GM19023 (cell line): ENCODE measurements around the gene ANKRD9.
A peak's percentile ranks its signal among the peaks of the same experiment; 100 is the strongest.
"Not testable (repeated sequence)": the region's sequence is repeated elsewhere in the genome, so short reads cannot be mapped to it uniquely, and the experiment has no call there.

Source experiments
- ATAC-seq: cut with Tn5 transposase; IDR thresholded peaks from one replicate; pipeline ENCODE4 v1.9.1; 2021; ENCODE audit warnings: mild to moderate bottlenecking, moderate library complexity; ENCODE audit not compliant: unreplicated experiment

The ANKRD9 gene, protein sequence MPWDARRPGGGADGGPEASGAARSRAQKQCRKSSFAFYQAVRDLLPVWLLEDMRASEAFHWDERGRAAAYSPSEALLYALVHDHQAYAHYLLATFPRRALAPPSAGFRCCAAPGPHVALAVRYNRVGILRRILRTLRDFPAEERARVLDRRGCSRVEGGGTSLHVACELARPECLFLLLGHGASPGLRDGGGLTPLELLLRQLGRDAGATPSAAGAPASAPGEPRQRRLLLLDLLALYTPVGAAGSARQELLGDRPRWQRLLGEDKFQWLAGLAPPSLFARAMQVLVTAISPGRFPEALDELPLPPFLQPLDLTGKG

DNA sequence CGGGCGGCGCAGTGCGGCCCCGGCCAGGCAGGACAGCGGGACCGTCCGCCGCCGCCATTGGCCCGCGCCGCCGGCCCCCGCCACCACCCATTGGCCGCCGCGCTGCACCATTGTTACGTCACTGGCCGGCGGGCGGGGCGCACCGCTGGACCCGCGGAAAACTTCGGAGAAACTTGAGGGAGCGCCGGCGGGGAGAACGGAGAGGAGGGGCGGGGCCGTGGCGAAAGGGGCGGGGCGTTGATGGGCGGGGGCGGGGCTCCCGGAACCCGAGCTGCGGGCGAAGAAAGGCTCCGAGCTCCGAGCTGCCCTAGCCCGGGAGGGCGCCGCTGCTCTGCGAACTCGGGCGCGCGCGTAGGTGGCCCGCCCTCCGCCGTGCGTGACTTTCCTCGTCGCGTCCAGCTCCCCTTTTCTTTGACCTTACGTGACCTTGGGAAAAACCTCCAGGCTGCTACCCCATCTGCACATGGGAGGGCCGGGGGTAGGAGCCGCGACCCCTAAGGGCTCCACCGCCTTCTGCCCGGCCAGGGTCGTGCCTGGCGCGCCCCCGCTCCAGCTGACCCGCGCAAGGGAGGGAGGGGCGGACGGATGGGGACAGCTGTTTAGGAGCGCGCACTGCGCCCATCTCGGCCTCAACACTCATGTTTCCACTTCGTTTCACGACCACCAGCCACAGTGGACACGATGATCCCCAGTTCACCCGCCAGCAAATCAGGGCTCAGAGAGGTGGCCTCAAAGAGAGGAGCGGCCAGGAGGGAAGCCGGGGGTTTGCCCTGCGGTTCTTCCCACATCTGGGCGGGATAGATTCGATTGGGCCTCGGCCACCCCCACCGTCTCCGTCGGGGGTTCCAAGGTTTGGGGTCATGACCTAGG, at the start of gene ANKRD9:
TSS of gene ANKRD9 (minus strand) at position 31 of the 870 bp plus-strand sequence. CDS start 1,887 bp downstream, outside the sequence.
- peak; percentile 77 for ATAC-seq

DNA sequence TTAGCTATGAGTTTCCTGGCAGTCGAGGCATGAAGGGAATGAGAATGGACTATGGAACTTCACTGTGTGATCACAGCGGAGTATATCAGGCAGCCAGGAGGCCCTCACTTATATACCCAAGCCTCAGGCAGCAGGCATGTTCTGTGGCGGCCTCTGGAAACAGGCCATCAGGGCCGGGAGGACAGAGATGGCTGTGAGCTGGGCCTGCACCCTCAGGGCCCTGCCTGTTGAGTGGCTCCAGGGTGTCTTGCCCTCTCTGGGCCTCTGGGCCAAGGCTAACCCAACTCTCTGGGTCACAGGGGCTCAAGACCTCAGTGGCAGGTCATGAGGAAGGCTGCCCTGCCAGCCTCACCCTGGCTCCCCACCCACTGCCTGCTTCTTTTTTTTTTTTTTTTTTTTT, 49.0 kb upstream of the ANKRD9 start:
- no peak for ATAC-seq

DNA sequence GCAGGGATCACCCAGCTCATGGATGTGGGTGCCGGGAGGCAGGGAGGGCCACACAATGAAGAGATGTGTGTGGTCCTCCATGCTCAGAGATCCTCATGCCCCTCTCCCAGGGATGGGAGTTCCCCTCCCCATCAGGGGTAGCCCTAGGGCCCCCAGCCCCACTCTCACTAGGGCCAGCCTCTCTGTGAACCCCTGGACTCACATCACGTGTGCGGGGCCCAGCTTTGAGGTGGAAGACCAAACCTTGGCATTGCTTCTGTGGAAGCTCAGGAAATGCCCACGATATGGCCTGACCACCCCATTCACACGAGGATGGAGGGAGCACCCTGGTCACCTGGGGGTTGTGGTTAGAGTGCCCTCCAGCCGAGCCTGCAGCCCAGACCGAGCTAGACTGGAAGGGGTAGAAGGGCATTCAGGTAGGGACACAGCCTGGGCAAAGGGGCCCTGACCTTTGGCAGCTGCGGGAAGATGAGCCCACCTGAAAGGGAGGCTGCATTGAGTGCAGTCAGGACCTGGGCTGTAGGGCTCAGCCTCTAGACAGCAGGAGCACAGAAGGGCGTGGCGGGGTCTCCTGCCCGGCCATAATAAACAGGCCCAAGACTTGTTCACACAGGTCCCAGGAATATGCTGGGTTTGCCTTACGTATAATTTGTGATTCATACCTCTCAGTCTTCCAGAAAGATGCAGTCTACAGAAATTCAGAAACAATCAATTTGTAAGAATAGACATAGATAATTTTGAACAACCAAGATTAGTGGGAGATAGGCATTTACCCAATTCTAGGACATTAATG, 48.1 kb upstream of the ANKRD9 start:
- no peak for ATAC-seq

DNA sequence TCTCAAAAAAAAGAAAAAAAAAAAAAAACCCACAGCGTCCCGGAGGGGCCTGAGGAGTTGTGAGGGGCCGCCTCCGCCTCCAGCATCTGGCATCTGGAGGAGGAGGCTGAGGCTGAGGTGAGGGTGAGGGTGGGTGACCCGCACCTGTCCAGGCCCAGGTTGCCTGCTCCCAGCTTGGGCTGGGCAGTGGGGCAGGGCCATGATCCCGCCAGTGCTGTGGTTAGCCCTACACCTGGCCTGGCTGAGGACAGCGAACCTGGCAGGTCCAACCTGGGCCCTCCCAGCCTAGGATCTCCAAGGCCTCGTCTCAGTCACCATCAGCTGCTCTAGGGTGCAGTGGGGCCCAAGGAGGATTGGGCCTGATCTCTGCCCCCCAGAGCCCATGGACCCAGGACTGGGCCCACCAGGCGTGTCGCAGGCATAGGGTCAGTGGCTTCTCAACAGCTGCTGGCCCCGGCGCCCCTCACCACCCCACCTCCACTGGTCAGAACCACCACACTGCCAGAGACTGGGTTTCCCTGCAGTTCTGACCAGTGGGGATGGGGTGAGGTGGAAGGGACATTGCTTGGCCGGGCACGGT, 46.6 kb upstream of the ANKRD9 start:
- no peak for ATAC-seq

DNA sequence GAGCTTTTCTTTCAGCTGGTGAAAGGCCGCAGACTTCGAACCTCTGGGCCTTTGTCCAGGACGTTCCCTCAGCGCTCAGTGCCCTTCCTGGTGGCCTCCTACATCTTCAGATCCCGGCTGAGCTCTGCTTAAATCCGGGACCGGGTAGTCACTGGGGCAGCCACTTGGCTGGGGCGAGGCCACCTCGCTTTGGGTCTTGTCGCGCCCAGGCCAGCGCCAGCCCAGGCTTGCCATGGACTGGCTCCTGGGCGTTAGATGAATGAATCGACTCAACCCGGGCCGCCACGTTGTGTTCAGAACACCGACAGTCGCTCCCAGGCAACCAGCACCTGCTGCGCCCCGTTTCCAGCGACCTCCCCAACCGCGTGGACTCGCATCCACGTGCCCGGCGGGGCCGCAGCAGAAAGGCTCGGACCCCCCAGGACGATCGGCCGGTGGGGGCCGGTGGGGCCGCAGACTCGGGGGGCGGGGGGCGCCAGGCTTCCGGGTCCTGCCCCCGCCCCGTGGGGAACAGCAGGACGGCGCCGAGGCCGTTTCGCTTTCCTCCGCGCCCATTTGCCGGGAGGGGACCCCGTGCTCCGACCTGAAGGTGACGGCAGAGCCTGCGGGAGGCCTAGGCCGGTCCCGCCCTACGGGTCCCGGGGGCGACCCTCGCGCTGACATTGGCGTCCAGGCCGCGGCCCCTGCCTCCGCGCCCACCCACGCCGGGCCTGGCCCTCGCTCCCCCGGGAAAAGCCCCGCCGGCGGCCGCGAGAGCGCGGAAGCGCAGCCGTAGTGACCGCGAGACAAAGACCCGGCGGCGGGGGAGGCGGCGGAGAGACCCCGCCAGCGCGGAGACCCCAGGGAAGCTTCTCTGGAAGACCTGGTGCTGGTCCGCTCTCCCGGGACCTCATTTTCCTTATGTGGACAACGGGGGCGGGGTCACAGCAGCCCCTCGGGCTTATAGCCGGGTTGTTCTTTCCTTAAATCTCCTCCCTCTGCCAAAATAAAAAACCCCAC, 45.5 kb upstream of the ANKRD9 start:
- ATAC-seq, result no peak

DNA sequence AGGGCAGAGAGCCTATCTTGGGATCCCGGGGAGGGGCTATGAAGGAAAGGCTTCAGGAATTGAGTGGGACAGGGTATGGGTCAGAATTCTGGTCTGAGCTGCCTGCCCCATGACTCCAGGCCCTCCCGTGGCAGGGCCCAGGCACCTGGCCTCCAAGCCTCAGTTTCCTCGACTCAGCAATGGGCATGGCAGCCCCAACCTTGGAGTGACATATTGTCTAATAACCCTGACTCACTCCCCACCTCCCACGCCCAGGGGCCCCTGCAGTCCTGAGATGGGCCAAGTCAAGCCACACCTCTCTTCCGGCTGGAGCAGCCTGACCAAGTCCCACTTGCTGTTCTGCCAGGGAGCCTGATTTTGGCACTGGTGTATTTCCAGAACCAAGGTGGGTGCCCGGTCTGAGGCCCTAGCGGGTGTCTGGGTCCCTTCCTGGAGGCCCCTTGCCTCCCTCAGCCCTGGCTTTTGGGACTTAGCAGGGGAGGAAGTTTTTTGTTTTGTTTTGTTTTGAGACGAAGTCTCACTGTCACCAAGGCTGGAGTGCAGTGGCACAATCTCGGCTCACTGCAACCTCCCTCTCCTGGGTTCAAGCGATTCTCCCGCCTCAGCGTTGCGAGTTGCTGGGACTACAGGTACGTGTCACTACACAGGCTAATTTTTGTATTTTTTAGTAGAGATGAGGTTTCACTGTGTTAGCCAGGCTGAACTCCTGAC, 42.6 kb upstream of the ANKRD9 start:
- ATAC-seq, result no peak

DNA sequence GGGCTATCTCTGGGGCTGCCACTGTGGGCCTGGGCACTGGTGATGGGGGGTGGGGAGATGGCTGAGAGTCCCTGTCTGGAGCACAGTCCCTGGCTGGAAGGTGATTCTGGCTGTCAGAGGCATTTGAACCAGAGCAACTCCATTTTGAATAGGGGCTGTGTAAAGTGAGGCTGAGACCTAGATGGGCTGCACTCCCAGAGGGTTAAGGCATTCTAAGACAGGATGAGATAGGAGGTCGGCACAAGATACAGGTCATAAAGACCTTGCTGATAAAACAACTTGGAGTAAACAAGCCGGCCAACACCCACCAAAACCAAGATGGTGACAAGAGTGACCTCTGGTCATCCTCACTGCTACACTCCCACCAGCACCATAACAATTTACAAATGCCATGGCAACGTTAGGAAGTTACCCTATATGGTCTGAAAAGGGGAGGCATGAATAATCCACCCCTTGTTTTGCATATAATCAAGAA, 41.4 kb upstream of the ANKRD9 start:
- not testable (repeated sequence) for ATAC-seq

DNA sequence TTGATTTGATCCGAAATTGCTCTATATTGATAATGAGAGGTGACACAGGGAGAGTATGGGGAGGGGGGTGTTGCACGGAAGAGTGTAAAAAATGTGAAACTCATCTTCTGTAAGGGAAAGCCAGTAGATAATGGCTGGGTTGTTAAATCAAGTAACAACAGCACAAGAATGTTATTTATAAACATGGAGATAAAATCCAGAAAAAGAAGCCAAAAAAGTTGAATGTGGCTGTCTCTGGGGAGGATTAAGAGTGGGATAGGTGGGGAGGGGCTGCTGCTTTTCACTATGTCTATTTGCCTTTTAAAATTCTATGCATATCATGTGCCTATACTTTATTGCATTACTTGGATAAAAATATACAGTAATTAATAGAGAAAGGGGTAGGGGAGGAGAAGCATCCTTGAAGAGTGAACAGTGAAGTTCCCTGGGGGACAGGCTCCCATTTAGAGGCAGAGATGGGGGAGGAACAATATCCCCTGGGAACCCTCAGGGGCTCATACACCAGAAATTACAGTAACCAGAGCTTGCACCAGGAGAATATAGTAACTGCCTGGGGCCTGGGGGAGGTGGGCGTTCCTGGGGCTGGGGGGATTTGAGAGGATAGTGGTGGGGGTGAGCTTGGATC, 39.2 kb upstream of the ANKRD9 start:
- no peak for ATAC-seq

DNA sequence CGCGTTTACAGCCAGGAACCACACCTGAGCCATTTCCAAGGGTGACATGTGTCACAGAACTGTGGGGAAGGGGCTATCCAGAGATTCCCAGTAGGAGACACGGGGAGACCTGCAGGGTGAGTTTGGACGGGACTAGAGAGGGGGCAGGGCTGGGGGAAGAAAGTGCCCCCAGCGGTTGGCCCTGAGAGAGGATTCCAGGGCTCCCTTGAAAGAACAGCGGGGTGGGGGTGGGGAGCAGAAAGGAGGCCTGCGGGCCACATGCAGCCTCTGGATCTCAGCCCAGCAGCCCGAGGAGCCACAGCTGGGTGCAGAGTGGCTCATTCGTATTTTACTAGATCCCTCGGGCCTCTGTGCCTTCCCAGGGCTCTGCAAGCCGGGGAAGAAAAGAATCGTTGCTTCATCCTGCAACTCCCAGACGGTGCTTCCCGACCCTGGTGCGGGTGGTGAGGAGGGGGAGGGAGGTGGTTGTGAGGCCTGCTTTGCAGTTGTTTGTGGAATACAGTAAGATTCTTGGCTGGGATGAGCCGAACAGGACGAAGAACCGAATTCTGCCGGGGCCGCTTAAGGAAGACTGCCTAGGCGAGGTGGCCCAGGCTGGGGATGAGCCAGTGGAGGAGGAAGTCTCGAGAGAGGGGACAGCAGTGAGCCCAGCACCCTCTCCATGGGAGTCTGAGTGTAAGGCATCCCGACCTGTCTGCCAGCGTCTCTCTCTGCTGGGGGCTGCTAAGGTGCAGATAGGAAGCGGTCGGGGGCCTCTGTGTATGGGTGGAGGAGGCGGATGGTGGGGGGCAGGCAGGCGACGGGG, 36.1 kb upstream of the ANKRD9 start:
- ATAC-seq, result no peak

DNA sequence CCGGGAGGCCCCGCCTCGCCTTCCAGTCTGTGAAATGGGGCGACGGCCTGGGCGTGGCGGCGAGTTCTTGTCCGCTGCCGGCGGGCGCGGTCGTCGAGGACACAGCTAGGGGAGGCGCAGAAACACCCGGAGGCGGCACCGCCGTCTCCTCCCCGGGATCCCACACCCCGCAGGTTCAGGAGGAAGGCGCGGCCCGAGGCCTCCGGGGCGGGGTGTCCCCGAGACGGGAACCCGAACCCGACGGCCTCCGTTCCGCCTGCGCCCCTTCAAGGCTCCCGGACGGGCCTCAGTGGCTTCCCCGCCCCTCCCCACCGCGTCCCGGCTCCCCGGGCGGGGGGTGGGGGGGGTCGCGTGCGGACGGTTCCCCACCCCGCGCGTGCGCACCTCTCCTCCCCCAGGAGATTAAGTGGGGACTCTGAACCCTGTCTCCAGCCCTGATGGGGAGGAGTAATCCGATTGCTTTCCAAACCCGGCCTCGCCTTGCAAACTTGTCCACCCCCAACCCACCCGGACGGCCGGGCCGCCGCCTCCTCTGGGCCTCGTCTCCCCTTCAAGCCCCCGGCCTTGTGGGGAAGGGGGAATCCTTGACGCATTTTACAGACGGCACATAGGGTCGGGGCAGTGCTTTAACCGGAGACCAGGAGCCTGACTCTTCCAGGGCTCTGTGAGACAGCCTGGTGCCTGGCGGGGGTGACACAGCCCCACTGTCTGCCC, 35.3 kb upstream of the ANKRD9 start:
- ATAC-seq, result no peak

DNA sequence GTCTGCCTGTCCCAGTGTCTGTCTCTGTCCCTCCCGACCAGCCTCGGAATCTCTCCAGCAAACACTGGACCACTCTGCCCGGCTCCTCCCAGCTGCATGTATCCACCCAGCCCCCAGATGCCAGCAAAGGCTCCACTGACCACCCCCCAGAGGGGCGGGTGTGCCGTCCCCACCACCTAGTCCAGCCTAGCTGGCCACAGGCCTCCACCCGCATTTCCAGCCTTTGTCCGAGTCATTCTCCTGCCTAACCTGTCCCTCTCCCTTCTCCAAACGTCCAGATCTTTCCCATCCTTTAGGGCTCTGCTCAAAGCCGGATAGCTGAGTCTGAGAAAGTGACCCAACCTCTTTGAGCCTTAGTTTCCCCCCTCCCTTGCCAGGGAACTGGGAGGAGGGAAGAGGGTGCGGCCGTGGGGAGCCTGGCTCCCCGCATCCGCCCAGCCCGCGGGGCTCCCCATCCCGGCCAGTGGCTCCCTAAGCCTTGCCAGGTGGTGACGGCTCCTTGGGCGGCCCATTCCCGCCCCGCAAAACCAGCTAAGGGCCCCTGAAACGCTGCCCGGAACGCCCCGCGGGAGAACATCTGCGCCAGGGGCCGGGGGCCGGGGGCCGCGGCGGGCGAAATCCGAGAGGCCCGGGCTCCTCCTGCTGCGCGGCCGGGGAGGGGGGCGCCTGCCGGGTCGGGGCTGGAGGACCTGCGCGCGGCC, 34.6 kb upstream of the ANKRD9 start:
- ATAC-seq, result no peak

DNA sequence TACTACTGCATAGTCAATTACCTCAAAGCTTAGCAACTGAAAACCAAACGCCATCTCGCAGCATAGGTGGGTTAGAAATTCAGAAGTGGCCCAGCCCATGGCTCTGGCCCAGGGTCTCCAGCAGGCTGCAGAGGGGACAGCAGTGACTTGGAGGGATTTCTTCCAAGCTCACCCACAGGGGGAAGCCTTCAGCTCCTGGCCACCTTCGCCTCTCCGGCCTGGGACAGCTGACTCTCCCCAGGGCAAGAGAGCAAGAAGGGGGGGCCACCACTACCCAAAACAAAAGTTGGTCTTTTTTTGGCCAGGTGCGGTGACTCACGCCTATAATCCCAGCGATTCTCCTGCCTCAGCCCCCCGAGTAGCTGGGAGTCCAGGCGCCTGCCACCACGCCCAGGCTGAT, 32.2 kb upstream of the ANKRD9 start:
- ATAC-seq, result no peak

DNA sequence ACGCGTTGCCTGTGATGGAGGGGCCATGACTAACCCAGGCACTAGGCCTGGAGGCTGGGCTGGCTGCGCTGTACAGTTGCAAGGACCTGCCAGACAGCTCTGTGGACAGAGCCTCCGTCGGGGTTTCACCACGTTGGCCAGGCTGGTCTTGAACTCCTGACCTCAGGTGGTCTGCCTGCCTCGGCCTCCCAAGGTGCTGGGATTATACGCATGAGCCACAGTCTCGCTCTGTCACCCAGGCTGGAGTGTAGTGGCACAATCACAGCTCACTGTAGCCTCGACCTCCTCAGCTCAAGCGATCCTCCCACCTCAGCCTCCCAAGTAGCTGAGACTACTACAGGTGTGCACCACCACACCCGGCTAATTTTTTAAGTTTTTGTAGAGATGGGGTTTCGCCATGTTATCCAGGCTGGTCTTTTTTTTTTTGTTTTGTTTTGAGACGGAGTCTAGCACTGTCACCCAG, 31.5 kb upstream of the ANKRD9 start:
- not testable (repeated sequence) for ATAC-seq

DNA sequence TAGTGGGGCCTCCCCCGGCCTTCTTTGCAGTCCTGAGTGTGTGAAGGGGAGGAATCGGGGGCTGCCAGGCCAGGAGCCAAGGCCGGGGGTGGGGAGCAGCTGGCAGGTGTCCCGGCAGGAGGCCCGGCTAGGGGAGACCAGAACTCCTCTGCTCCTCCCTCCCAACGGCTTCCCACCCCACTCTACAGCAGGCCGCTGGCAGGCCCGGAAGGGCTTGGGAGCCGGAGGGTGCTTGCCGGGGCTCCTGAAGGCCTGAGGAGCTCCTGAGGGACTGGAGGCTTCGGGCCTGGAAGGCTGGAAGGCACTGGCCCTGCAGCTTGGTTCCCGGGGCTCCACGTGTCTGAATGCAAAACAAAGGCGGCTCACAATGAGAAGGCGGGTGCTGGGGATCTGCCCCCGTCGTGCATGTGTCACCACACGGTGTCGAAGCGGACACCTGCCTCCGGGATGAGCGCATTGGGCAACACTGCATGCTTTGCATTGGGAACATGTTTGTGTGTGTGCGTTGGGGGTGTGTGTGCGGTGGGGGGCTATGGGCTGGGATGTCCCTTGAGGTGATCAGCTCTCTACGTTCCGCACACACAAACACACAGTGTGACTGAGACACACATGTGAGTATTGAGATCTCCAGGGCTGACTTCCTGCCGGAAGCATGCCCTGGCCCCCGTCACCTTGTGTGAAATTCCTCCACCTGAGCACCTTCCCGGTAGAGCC, 30.9 kb upstream of the ANKRD9 start:
- ATAC-seq, result no peak

DNA sequence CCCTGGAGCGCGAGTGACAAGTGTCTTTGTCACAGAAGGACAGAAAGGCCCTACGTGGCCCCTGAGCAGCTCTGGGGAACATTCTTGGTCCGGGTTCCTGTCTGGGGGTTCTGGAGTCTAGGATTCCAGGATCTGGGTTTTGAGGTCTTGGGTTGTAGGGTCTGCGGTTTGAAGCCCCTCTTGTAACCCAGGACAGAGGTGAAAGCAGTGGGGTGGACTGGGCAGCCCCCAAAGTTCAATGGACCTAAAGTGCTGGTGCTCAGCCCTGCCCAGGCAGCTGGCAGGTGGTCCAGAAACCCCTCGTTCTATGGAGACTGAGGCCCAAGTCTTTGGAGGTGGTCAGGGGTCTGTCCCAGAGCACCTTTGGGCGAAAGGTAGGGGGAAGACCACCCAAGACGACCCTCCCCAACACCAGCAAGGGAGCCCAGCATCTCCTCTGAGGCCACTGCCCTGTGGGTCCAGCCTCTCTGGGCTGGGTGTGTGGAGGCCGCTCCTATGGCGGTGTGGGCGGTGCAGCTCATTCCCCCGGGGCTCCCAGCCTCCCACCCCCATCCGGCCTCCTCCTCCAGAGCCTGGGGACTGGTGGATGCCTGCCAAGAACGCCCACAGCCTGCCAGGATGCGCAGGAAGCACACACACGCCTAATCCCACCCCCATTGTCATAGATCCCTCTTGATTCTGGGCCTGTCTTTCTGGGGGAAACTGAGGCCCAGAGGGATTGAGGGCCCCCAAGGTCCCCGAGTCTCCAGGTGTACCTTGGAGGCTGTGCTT, 30.2 kb upstream of the ANKRD9 start:
- no peak for ATAC-seq
